Ishikawa (cell line): Measurements from ENCODE around the gene LAMP2.

Source experiments
- CEBPB ChIP-seq: IDR thresholded peaks from 2 replicates; pipeline ENCODE4 v1.6.1; 2012
- CREB1 ChIP-seq: IDR thresholded peaks from 2 replicates; pipeline ENCODE4 v1.6.1; 2012; ENCODE audit warnings: low read depth
- EGR1 ChIP-seq: IDR thresholded peaks from 2 replicates; pipeline ENCODE4 v1.6.1; 2012
- EP300 ChIP-seq: IDR thresholded peaks from 2 replicates; pipeline ENCODE4 v1.6.1; 2012; ENCODE audit warnings: borderline replicate concordance
- FOXM1 ChIP-seq: IDR thresholded peaks from 2 replicates; pipeline ENCODE4 v1.6.1; 2012; ENCODE audit warnings: low read depth, borderline replicate concordance
- MAX ChIP-seq: IDR thresholded peaks from 2 replicates; pipeline ENCODE4 v1.6.1; 2012
- NFIC ChIP-seq: IDR thresholded peaks from 2 replicates; pipeline ENCODE4 v1.6.1; 2012
- RAD21 ChIP-seq: IDR thresholded peaks from 2 replicates; pipeline ENCODE4 v1.6.1; 2012; ENCODE audit warnings: low read depth
- TAF1 ChIP-seq: IDR thresholded peaks from 2 replicates; pipeline ENCODE4 v1.6.1; 2012; ENCODE audit warnings: low read depth, mild to moderate bottlenecking
- TCF12 ChIP-seq: IDR thresholded peaks from 2 replicates; pipeline ENCODE4 v1.6.1; 2012; ENCODE audit warnings: low read depth
- TEAD4 ChIP-seq: IDR thresholded peaks from 2 replicates; pipeline ENCODE4 v1.6.1; 2012
- YY1 ChIP-seq: IDR thresholded peaks from 2 replicates; pipeline ENCODE4 v1.6.1; 2012; ENCODE audit warnings: low read depth
- ZBTB7A ChIP-seq: IDR thresholded peaks from 2 replicates; pipeline ENCODE4 v1.6.1; 2012; ENCODE audit warnings: low read depth
- TF ChIP-seq, protein P1 (sequence below): IDR thresholded peaks from 2 replicates; pipeline ENCODE4 v1.6.1; 2012; ENCODE audit warnings: low read depth, mild to moderate bottlenecking
- TF ChIP-seq, protein P2 (sequence below): IDR thresholded peaks from 2 replicates; pipeline ENCODE4 v1.6.1; 2012

The LAMP2 gene

DNA sequence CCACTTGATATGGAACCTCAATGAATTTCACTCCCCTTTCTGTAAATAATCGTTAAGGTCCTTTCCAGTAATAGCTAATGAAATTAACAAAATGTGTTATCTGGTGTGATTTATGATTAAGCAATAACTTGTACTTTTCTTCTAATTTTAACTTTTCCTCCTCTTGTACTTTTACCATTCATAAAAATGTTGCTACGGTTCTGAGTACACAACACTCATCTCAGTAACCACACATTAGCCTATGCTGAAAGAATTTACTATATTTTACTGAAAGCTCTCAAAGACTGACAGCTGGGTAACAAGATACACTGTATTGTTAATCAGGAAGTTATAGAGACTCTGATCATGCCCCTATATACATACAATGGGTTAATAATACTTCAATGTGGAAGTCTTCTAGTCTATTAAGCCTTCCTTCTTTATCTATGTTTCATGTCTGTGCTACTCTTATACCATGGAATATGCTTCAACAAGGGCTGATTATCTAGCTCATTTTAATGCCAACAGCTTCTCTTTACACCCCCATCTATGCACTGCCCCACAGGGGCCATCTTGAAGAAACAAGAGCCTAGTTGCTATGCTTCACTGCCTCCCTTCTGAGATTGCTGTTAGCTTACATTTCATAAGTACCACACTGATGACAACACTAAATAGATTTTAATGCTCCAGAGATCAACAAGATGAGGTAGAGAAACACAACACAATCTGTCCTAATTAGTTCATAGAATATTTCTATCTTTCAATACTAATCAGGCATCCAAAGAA, 39.1 kb downstream of the LAMP2 start:
- no peak for TF ChIP-seq EP300

- no peak for TF ChIP-seq FOXM1
- no peak for TF ChIP-seq CEBPB
- TF ChIP-seq EP300, result no peak
- no peak for TF ChIP-seq TCF12
- TF ChIP-seq NFIC, result no peak
- no peak for TF ChIP-seq YY1
- no peak for TF ChIP-seq CREB1
- TF ChIP-seq, protein P1, sequence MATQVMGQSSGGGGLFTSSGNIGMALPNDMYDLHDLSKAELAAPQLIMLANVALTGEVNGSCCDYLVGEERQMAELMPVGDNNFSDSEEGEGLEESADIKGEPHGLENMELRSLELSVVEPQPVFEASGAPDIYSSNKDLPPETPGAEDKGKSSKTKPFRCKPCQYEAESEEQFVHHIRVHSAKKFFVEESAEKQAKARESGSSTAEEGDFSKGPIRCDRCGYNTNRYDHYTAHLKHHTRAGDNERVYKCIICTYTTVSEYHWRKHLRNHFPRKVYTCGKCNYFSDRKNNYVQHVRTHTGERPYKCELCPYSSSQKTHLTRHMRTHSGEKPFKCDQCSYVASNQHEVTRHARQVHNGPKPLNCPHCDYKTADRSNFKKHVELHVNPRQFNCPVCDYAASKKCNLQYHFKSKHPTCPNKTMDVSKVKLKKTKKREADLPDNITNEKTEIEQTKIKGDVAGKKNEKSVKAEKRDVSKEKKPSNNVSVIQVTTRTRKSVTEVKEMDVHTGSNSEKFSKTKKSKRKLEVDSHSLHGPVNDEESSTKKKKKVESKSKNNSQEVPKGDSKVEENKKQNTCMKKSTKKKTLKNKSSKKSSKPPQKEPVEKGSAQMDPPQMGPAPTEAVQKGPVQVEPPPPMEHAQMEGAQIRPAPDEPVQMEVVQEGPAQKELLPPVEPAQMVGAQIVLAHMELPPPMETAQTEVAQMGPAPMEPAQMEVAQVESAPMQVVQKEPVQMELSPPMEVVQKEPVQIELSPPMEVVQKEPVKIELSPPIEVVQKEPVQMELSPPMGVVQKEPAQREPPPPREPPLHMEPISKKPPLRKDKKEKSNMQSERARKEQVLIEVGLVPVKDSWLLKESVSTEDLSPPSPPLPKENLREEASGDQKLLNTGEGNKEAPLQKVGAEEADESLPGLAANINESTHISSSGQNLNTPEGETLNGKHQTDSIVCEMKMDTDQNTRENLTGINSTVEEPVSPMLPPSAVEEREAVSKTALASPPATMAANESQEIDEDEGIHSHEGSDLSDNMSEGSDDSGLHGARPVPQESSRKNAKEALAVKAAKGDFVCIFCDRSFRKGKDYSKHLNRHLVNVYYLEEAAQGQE, result no peak
- TF ChIP-seq MAX, result no peak
- TF ChIP-seq, protein P2, sequence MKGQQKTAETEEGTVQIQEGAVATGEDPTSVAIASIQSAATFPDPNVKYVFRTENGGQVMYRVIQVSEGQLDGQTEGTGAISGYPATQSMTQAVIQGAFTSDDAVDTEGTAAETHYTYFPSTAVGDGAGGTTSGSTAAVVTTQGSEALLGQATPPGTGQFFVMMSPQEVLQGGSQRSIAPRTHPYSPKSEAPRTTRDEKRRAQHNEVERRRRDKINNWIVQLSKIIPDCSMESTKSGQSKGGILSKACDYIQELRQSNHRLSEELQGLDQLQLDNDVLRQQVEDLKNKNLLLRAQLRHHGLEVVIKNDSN, result no peak
- TF ChIP-seq EGR1, result no peak
Measured at GRCh38 chrX:120428309-120428708, 40.8 kb downstream of the LAMP2 start.

DNA sequence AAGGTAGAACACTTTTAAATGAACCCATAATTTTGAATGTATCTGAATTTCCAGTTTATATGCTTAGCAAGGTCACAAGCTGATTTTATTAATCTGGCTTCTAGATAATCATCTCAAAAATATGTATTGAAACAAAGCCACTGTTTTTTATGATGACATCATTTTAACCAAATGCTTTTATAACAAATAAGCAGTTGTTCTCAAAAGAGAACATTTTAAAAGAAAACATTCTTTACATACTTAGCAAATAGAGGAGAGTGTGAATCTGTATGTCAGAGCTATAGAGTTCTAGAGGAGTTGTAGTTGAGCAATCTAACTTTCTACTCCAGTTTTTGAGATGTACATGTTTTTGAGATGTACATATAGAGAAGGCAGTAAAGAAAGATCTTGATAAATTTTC, 42.5 kb downstream of the LAMP2 start:
- no peak for TF ChIP-seq TAF1
- no peak for TF ChIP-seq CREB1
- no peak for TF ChIP-seq RAD21

- TF ChIP-seq, protein P2, result no peak
- TF ChIP-seq TCF12, result no peak
- no peak for TF ChIP-seq TAF1
- no peak for TF ChIP-seq RAD21
- no peak for TF ChIP-seq CREB1
- no peak for TF ChIP-seq FOXM1
- TF ChIP-seq CEBPB, result no peak
- no peak for TF ChIP-seq TEAD4
- no peak for TF ChIP-seq EGR1
Measured at GRCh38 chrX:120419463-120419862, 49.6 kb downstream of the LAMP2 start.

GRCh38 chrX:120408168-120408567, 60.9 kb downstream of the LAMP2 start:
- TF ChIP-seq TEAD4 (no peak), EP300 (no peak), MAX (no peak), CREB1 (no peak), TAF1 (no peak), TCF12 (no peak), ZBTB7A (no peak), FOXM1 (no peak), YY1 (no peak), CEBPB (no peak)
- TF ChIP-seq, protein P1, result no peak

DNA sequence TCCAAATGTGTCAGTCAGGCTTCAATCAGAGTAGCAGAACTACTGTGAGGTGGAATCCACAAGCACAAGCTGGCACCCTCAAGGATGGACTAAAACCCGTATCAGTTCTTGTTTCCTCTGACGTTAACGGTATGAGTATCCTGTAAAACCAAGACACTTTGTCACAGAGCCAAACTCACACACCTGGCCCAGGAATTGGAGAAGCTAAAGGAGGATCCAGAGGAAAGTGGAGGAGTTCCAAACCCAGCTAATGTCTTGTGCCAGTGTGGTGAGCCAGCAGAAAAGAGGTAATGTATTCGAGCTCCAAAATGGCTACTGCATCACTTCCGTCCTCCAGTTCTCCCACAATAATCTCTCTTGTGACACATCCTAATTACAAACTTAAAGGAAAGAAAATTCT, 62.5 kb downstream of the LAMP2 start:
- TF ChIP-seq EP300 (no peak), RAD21 (no peak), TEAD4 (no peak), TAF1 (no peak), CREB1 (no peak), TCF12 (no peak), FOXM1 (no peak), CEBPB (no peak), MAX (no peak), ZBTB7A (no peak), NFIC (no peak), EGR1 (no peak), YY1 (no peak)
- TF ChIP-seq, protein P1, result no peak
- TF ChIP-seq, protein P2, result no peak
